Measurements from ENCODE around the gene BNC2. TPM values are rescaled to one million over a fixed set of nuclear protein-coding genes. Genes with fewer than 3 reads are reported as not detected.

Gene BNC2
- total RNA-seq, 4 donors from 2014 or later, result 90.2 to 130 (median 100.0) TPM

- Histone ChIP-seq H3K4me3 (no peak overlapping the region), H3K27ac (no peak overlapping the region), H3K9me3 (no peaks in the 10 kb centered on the region), H3K27me3 (no peaks in the 10 kb centered on the region), H3K36me3 (no peaks in the 10 kb centered on the region), H3K4me1 (peaks cover 0 to 47% (median 1%) of the 10 kb centered on the region in 3 donors)
- TF ChIP-seq POLR2A (IDR thresholded peaks at IDR 0.05) (no peak), POLR2AphosphoS5 (IDR thresholded peaks at IDR 0.05) (no peak), EP300 (IDR thresholded peaks at IDR 0.05) (no peak)
- TF ChIP-seq, protein P1, sequence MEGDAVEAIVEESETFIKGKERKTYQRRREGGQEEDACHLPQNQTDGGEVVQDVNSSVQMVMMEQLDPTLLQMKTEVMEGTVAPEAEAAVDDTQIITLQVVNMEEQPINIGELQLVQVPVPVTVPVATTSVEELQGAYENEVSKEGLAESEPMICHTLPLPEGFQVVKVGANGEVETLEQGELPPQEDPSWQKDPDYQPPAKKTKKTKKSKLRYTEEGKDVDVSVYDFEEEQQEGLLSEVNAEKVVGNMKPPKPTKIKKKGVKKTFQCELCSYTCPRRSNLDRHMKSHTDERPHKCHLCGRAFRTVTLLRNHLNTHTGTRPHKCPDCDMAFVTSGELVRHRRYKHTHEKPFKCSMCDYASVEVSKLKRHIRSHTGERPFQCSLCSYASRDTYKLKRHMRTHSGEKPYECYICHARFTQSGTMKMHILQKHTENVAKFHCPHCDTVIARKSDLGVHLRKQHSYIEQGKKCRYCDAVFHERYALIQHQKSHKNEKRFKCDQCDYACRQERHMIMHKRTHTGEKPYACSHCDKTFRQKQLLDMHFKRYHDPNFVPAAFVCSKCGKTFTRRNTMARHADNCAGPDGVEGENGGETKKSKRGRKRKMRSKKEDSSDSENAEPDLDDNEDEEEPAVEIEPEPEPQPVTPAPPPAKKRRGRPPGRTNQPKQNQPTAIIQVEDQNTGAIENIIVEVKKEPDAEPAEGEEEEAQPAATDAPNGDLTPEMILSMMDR (IDR thresholded peaks at IDR 0.05), result no peak
- WGBS, 2 donors (ENCODE audit: low coverage in 1 of 2), result 85% methylated on average over 6 to 8 of the region's 8 CpGs
- ATAC-seq, result no peak
Measured at GRCh38 chr9:16803648-16804047, 66.8 kb downstream of the BNC2 start.

GRCh38 chr9:16801871-16802466 is 68.5 kb downstream of the BNC2 start:
- 25 to 43% methylated on average over 8 to 10 of the region's 10 CpGs for WGBS, 2 donors (ENCODE audit: low coverage in 1 of 2)

DNA sequence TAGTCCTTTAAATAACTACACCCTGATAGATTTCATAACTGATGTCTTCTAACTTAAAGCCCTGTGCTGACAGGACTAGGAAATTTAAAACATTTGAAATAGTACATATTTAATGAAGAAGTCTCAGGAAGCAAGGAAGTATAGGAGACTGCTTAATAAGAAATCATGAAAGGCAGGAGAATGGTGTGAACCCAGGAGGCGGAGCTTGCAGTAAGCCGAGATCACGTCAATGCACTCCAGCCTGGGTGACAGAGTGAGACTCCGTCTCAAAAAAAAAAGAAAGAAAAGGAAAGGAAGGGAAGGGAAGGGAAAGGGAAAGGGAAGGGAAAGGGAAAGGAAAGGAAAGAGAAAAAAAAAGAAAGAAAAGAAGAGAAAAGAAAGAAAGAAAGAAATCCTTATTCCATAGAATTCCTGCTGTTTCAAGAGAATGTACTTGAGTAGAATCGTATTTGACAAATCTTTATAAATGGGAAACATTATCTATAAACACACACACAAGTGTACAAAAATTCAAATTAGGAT is 74.1 kb downstream of the BNC2 start:
- no peak for ATAC-seq
- Histone ChIP-seq H3K4me3 (no peak overlapping the region), H3K27me3 (no peaks in the 10 kb centered on the region), H3K27ac (peak overlapping the region in 2 of 4 donors; percentile 37 to 53), H3K4me1 (peaks cover 2 to 58% (median 6%) of the 10 kb centered on the region in 3 donors), H3K36me3 (no peaks in the 10 kb centered on the region), H3K9me3 (no peaks in the 10 kb centered on the region)
- WGBS, 2 donors (ENCODE audit: low coverage in 1 of 2), result 79 to 85% methylated on average over 5 of the region's 5 CpGs
- TF ChIP-seq POLR2AphosphoS5 (IDR thresholded peaks at IDR 0.05) (no peak), EP300 (IDR thresholded peaks at IDR 0.05) (no peak)
- TF ChIP-seq, protein P1 (IDR thresholded peaks at IDR 0.05), result no peak

More at GRCh38 chr9:16801871-16802466, 68.5 kb downstream of the BNC2 start:
- Histone ChIP-seq H3K36me3 (no peaks in the 10 kb centered on the region), H3K27me3 (no peaks in the 10 kb centered on the region), H3K4me3 (no peak overlapping the region), H3K27ac (no peak overlapping the region), H3K9me3 (no peaks in the 10 kb centered on the region), H3K4me1 (peaks cover 0 to 48% (median 2%) of the 10 kb centered on the region in 3 donors)
- TF ChIP-seq, protein P1 (IDR thresholded peaks at IDR 0.05), result no peak
- no peak for ATAC-seq

- WGBS, 2 donors (ENCODE audit: low coverage in 1 of 2), result 38 to 54% methylated on average over 8 to 9 of the region's 9 CpGs
- H3K4me1 ChIP-seq, result peaks cover 2 to 45% (median 6%) of the 10 kb centered on the region in 3 donors
- H3K4me3 ChIP-seq, result no peak overlapping the region
- H3K27me3 ChIP-seq, result no peaks in the 10 kb centered on the region
- peak; percentile 95 for ATAC-seq
- H3K9me3 ChIP-seq, result no peaks in the 10 kb centered on the region
- H3K27ac ChIP-seq, result peak overlapping the region in 3 of 4 donors; percentile 44 to 53 (median 45)
- TF ChIP-seq EP300 (IDR thresholded peaks at IDR 0.05) (no peak), POLR2AphosphoS5 (IDR thresholded peaks at IDR 0.05) (peak; percentile 63), POLR2A (IDR thresholded peaks at IDR 0.05) (no peak)
- TF ChIP-seq, protein P1 (IDR thresholded peaks at IDR 0.05), result no peak
- no peaks in the 10 kb centered on the region for H3K36me3 ChIP-seq
Measured at GRCh38 chr9:16794871-16795639, 75.4 kb downstream of the BNC2 start.
